GM12878 (cell line): Measurements from ENCODE around the gene CGN. TPM values are rescaled to one million over a fixed set of nuclear protein-coding genes. Genes with fewer than 3 reads are reported as not detected.

Experiments used
- ATAC-seq: fragments of 200-7000 bp; cut with Tn5 transposase; 3 replicates; pipeline ENCODE4 v1.9.1; 2020; ENCODE audit warnings: mild to moderate bottlenecking, moderate library complexity
- BruUV-seq: library from RNA; stranded (reverse); fragments of 400-500 nt; replicated peaks from 2 replicates; lab custom pipeline; 2021; lab: Mats Ljungman, UMichigan
- CTCF ChIA-PET: fragments of 300-600 bp; sonication (Branson Sonifier 250); formaldehyde crosslinking; extraction: SDS; loops from one replicate; lab custom pipeline; 2021; ENCODE audit warnings: inconsistent platforms; lab: Yijun Ruan, JAX
- POLR2A ChIA-PET: fragments of 350-600 bp; formaldehyde crosslinking; extraction: SDS; loops from one replicate; lab custom pipeline; 2021; ENCODE audit warnings: inconsistent platforms; lab: Charles Lee
- RAD21 ChIA-PET: fragments of 300-600 bp; sonication (Branson Sonifier 250); formaldehyde crosslinking; loops from one replicate; lab custom pipeline; 2023; ENCODE audit warnings: antibody characterized with exemption; ENCODE audit not compliant: unreplicated experiment; lab: Charles Lee
- SMC1A ChIA-PET: fragments of 300-600 bp; sonication (Branson Sonifier 250); formaldehyde crosslinking; loops from one replicate; lab custom pipeline; 2023; ENCODE audit not compliant: unreplicated experiment, uncharacterized antibody; lab: Charles Lee
- DNase-seq: peaks from one replicate; pipeline ENCODE4 v3.0.0-alpha.2; 2011; ENCODE audit warnings: low read depth, low spot score
- FAIRE-seq: peaks from 3 replicates; lab custom pipeline; 2011; peaks lifted over from hg19 to GRCh38; lab: Jason Lieb, UNC
- H2AFZ ChIP-seq: 2 replicates; pipeline ENCODE4 v1.6.0; 2011; ENCODE audit warnings: low read depth, low read length, control low read depth; ENCODE audit not compliant: control insufficient read depth
- H3K27ac ChIP-seq: 2 replicates; pipeline ENCODE4 v1.5.1; 2011; ENCODE audit warnings: control low read depth; ENCODE audit not compliant: control insufficient read depth, insufficient read depth
- H3K27me3 ChIP-seq, 2 experiments: replicated peaks in 1 of 2; 2 replicates each; pipeline versions ENCODE4 v1.6.0 to v1.6.1; 2011; ENCODE audit warnings: low read length in 1 of 2; ENCODE audit not compliant: control insufficient read depth in 2 of 2, insufficient read depth in 2 of 2
- H3K36me3 ChIP-seq, 2 experiments: 2 replicates each; pipeline ENCODE4 v1.5.1; 2011; ENCODE audit warnings: low read length in 1 of 2; ENCODE audit not compliant: control insufficient read depth in 2 of 2, insufficient read depth in 2 of 2
- H3K4me1 ChIP-seq: 2 replicates; pipeline ENCODE4 v1.6.1; 2011; ENCODE audit warnings: mild to moderate bottlenecking, low read length, moderate library complexity, mixed read lengths; ENCODE audit not compliant: control insufficient read depth, insufficient read depth
- H3K4me2 ChIP-seq: 2 replicates; pipeline ENCODE4 v1.6.0; 2011; ENCODE audit warnings: control low read depth; ENCODE audit not compliant: control insufficient read depth, insufficient read depth
- H3K4me3 ChIP-seq: fragments of 200-600 bp; sonication (generic); 2 replicates; pipeline ENCODE4 v1.5.1; 2016
- H3K79me2 ChIP-seq: 2 replicates; pipeline ENCODE4 v1.6.0; 2011; ENCODE audit warnings: low read length; ENCODE audit not compliant: control insufficient read depth, insufficient read depth
- H3K9ac ChIP-seq: 2 replicates; pipeline ENCODE4 v1.8.0; 2011; ENCODE audit warnings: low read length, control low read depth, mixed read lengths; ENCODE audit not compliant: control insufficient read depth, insufficient read depth
- H3K9me3 ChIP-seq: replicated peaks from 3 replicates; pipeline ENCODE4 v1.5.1; 2011; ENCODE audit warnings: mild to moderate bottlenecking, low read length; ENCODE audit not compliant: control insufficient read depth, insufficient read depth
- H4K20me1 ChIP-seq: 2 replicates; pipeline ENCODE4 v1.6.0; 2011; ENCODE audit not compliant: control insufficient read depth, insufficient read depth
- KDM1A ChIP-seq: fragments of 200-600 bp; sonication (generic); IDR thresholded peaks from 2 replicates; pipeline ENCODE4 v1.6.1; 2016; ENCODE audit warnings: borderline replicate concordance
- MEF2B ChIP-seq: fragments of 450-650 bp; IDR thresholded peaks from 2 replicates; pipeline ENCODE4 v1.6.1; 2018; ENCODE audit warnings: mild to moderate bottlenecking, moderate library complexity; ENCODE audit not compliant: partially characterized antibody, poor library complexity, severe bottlenecking
- MXI1 ChIP-seq: fragments of 150-350 bp; IDR thresholded peaks from 2 replicates; pipeline ENCODE4 v1.6.1; 2011; ENCODE audit warnings: low read depth, mild to moderate bottlenecking, inconsistent platforms, low read length, improper control_type of control experiment
- NR2C2 ChIP-seq: IDR thresholded peaks from 2 replicates; pipeline ENCODE4 v1.6.1; 2011; ENCODE audit warnings: borderline replicate concordance, low read depth; ENCODE audit not compliant: control insufficient read depth, insufficient read length
- PML ChIP-seq: IDR thresholded peaks from 2 replicates; pipeline ENCODE4 v1.6.1; 2012; ENCODE audit warnings: low read length, inconsistent platforms
- POLR2AphosphoS5 ChIP-seq: IDR thresholded peaks from 2 replicates; pipeline ENCODE4 v1.6.1; 2011; ENCODE audit warnings: mild to moderate bottlenecking, low read length, inconsistent platforms
- SMARCA5 ChIP-seq: fragments of 450-650 bp; IDR thresholded peaks from 2 replicates; pipeline ENCODE4 v1.6.1; 2017; ENCODE audit warnings: mild to moderate bottlenecking
- SREBF1 ChIP-seq: IDR thresholded peaks from 2 replicates; pipeline ENCODE4 v1.6.1; 2012; ENCODE audit warnings: mild to moderate bottlenecking, low read length
- WGBS: methylation state at CpG from one replicate; pipeline ENCODE4 v1.1.6; 2016; ENCODE audit warnings: low lambda C conversion rate; ENCODE audit not compliant: insufficient replicate concordance, insufficient coverage; ENCODE audit errors: missing lambda C conversion rate; 5-methylcytosine and 5-hydroxymethylcytosine counted together
- in situ Hi-C: fragments of 300-500 bp; cut with MboI; formaldehyde crosslinking; loops from 9 replicates; pipeline ENCODE4 v1.14.3; 2018; ENCODE audit warnings: mixed read lengths
- intact Hi-C: fragments of 100-400 bp; cut with micrococcal nuclease; formaldehyde crosslinking; loops from one replicate; pipeline ENCODE4 v1.14.2; 2022; ENCODE audit not compliant: unreplicated experiment
- polyA plus RNA-seq, 11 experiments: library from polyadenylated mRNA; depleted of rRNA in 4 of 11; unstranded in 6 of 11; stranded (reverse) in 5 of 11; fragments of >200 nt; fragmentation: Nextera tagmentation in 4 of 11; fragmentation: Illumina TruSeq in 1 of 11; extraction: Ambion mirVana in 4 of 11; extraction: Trizol in 1 of 11; gene quantifications; 1 replicate in 1 of 11; 2 replicates in 10 of 11; pipeline versions ENCODE4 v1.2.1 to v1.2.3, GENCODE V29; 2011 to 2016; ENCODE audit warnings: inconsistent platforms in 2 of 11, missing spikeins in 2 of 11, low read depth in 1 of 11
- total RNA-seq, 4 experiments: library from RNA; depleted of rRNA in 3 of 4; stranded (reverse); fragments of >200 nt in 3 of 4; fragmentation: Illumina TruSeq in 1 of 4; extraction: Trizol in 1 of 4; gene quantifications; 2 replicates each; pipeline versions ENCODE4 v1.2.1 to v1.2.3, GENCODE V29; 2013 to 2021
- TF ChIP-seq, protein P1 (sequence below): fragments of 450-650 bp; formaldehyde crosslinking; IDR thresholded peaks from 2 replicates; pipeline ENCODE4 v1.4.0; 2022; ENCODE audit warnings: mild to moderate bottlenecking, moderate library complexity
- TF ChIP-seq, protein P2 (sequence below): IDR thresholded peaks from 2 replicates; pipeline ENCODE4 v1.6.1; 2012; ENCODE audit warnings: low read depth, low read length, improper control_type of control experiment

CGN gene
- total and polyA plus RNA-seq, 10 of the 15 experiments (the other 5 are each of a cell fraction or from before 2014, with no cell fraction given): 0.11 to 6.5 (median 3.4) TPM

DNA sequence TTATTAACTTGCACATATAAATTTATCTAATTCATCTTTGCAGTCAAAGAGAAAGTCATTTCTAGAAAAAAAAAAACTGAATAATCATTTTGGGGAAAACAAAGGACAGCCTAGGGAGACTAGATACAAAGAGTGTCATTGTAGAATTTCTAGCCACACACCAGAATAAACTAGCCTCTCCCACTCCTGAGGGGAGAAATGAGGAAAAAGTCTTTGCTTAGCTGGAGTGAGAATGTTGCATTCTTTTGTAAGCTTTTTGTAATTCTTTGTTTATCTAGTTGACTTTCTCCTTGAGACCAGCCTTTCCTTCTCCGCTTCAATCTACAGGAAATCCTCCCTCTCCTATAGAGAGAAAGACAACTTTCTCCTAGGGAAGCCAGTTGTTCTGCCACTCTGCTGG is 15.9 kb upstream of the CGN start:
- no peak for TF ChIP-seq PML
- TF ChIP-seq, protein P1, sequence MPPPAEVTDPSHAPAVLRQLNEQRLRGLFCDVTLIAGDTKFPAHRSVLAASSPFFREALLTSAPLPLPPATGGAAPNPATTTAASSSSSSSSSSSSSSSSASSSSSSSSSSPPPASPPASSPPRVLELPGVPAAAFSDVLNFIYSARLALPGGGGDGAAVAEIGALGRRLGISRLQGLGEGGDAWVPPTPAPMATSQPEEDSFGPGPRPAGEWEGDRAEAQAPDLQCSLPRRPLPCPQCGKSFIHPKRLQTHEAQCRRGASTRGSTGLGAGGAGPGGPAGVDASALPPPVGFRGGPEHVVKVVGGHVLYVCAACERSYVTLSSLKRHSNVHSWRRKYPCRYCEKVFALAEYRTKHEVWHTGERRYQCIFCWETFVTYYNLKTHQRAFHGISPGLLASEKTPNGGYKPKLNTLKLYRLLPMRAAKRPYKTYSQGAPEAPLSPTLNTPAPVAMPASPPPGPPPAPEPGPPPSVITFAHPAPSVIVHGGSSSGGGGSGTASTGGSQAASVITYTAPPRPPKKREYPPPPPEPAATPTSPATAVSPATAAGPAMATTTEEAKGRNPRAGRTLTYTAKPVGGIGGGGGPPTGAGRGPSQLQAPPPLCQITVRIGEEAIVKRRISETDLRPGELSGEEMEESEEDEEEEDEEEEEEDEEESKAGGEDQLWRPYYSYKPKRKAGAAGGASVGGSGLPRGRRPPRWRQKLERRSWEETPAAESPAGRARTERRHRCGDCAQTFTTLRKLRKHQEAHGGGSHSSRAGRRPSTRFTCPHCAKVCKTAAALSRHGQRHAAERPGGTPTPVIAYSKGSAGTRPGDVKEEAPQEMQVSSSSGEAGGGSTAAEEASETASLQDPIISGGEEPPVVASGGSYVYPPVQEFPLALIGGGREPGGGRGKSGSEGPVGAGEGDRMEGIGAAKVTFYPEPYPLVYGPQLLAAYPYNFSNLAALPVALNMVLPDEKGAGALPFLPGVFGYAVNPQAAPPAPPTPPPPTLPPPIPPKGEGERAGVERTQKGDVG: no peak
- no peak for TF ChIP-seq MXI1
- no peak for TF ChIP-seq NR2C2
- TF ChIP-seq KDM1A: no peak
- TF ChIP-seq MEF2B: no peak
- TF ChIP-seq, protein P2, sequence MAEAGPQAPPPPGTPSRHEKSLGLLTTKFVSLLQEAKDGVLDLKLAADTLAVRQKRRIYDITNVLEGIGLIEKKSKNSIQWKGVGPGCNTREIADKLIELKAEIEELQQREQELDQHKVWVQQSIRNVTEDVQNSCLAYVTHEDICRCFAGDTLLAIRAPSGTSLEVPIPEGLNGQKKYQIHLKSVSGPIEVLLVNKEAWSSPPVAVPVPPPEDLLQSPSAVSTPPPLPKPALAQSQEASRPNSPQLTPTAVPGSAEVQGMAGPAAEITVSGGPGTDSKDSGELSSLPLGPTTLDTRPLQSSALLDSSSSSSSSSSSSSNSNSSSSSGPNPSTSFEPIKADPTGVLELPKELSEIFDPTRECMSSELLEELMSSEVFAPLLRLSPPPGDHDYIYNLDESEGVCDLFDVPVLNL: no peak
- TF ChIP-seq SMARCA5: no peak
- no peak for TF ChIP-seq POLR2AphosphoS5
- TF ChIP-seq SREBF1: no peak
- no peak overlapping the region for H3K27ac ChIP-seq
- ChIA-PET CTCF (interaction anchor here (0.7 kb wide), 1 partner anchor 51 kb away, joined by 6 read pairs; no protein-coding TSS in a partner anchor), POLR2A (interaction anchor here (0.6 to 2.7 kb wide), 5 partner anchors 23 to 213 kb away, joined by 3 to 10 read pairs (median 4); no protein-coding TSS in a partner anchor), SMC1A (interaction anchor here (0.7 to 1.6 kb wide), 6 partner anchors 9 to 174 kb away, joined by 3 to 5 read pairs (median 3); no protein-coding TSS in a partner anchor), RAD21 (interaction anchor here (0.6 to 2.6 kb wide), 5 partner anchors 21 to 299 kb away, joined by 3 to 10 read pairs (median 4); no protein-coding TSS in a partner anchor)
- no peak for DNase-seq
- H3K36me3 ChIP-seq: no peaks in the 10 kb centered on the region
- intact Hi-C loops (no loop called here), in situ Hi-C loops (no loop called here)
- no peak for FAIRE-seq
- WGBS: 100% methylated on average over 1 of the region's 1 CpG
- no peaks in the 10 kb centered on the region for H4K20me1 ChIP-seq
- H3K27me3 ChIP-seq: no peaks in the 10 kb centered on the region
- H3K9ac ChIP-seq: no peak overlapping the region
- H3K4me1 ChIP-seq: peaks cover 1% of the 10 kb centered on the region
- H3K4me3 ChIP-seq: no peak overlapping the region
- no peaks in the 10 kb centered on the region for H3K79me2 ChIP-seq
- no peak for ATAC-seq
- H2AFZ ChIP-seq: no peak overlapping the region
- no peak overlapping the region for H3K4me2 ChIP-seq
- no peaks in the 10 kb centered on the region for H3K9me3 ChIP-seq
- no TSS peak for BruUV-seq
